Fibroblast of lung (primary cell): Measurements from ENCODE around the gene MYO3B.

Experiments
- CTCF ChIP-seq, 2 donors: IDR thresholded peaks in 1 of 2; conservative IDR thresholded peaks in 1 of 2; 1 replicate in 1 of 2; 2 replicates in 1 of 2; pipeline ENCODE4 v1.5.1; 2011 to 2012; ENCODE audit warnings: low read length in 2 of 2, control low read depth in 1 of 2, inconsistent platforms in 1 of 2, low read depth in 1 of 2, mild to moderate bottlenecking in 1 of 2
- EZH2 ChIP-seq: IDR thresholded peaks from 2 replicates; pipeline ENCODE4 v1.5.1; 2012; ENCODE audit warnings: low read length, control low read depth, mild to moderate bottlenecking; ENCODE audit errors: missing control alignments

GRCh38 chr2:170282851-170283250 lies 104.9 kb downstream of the MYO3B start:
- TF ChIP-seq CTCF (conservative IDR thresholded peaks at IDR 0.05 in 1 of 2, IDR thresholded peaks at IDR 0.05 in 1 of 2; ENCODE audit: low read depth in 1 of 2, low read length in 2 of 2) (no peak), EZH2 (no peak)
